SJCRH30 (cell line): Measurements from ENCODE around the gene PLCL1. TPM values are rescaled to one million over a fixed set of nuclear protein-coding genes. Genes with fewer than 3 reads are reported as not detected.
"Not testable (repeated sequence)": the region's sequence is repeated elsewhere in the genome, so short reads cannot be mapped to it uniquely, and the experiment has no call there.

Source experiments
- DNase-seq, 2 experiments: peaks; one replicate each; pipeline ENCODE4 v3.0.0-alpha.2; 2015 to 2020
- H3K27ac ChIP-seq: fragments of 250-450 bp; sonication (Bioruptor Pico); 2 replicates; pipeline ENCODE4 v1.5.1; 2020; ENCODE audit warnings: mild to moderate bottlenecking, moderate library complexity
- H3K27me3 ChIP-seq: fragments of 250-450 bp; sonication (Bioruptor Pico); 2 replicates; pipeline ENCODE4 v1.5.1; 2020; ENCODE audit warnings: mild to moderate bottlenecking, moderate library complexity
- H3K36me3 ChIP-seq: fragments of 250-450 bp; sonication (Bioruptor Pico); 2 replicates; pipeline ENCODE4 v1.5.1; 2020; ENCODE audit warnings: mild to moderate bottlenecking, moderate library complexity
- H3K4me1 ChIP-seq: fragments of 250-450 bp; sonication (Bioruptor Pico); 2 replicates; pipeline ENCODE4 v1.5.1; 2020; ENCODE audit warnings: mild to moderate bottlenecking, moderate library complexity
- H3K4me3 ChIP-seq: fragments of 250-450 bp; sonication (Bioruptor Pico); 2 replicates; pipeline ENCODE4 v1.5.1; 2020; ENCODE audit warnings: mild to moderate bottlenecking, moderate library complexity
- H3K9me3 ChIP-seq: fragments of 250-450 bp; sonication (Bioruptor Pico); replicated peaks from 2 replicates; pipeline ENCODE4 v1.5.1; 2020; ENCODE audit warnings: mild to moderate bottlenecking, moderate library complexity
- total RNA-seq: library from RNA; depleted of rRNA; stranded (reverse); fragments of >200 nt; shearing (Covaris generic); gene quantifications from 2 replicates; pipeline ENCODE4 v1.2.3, GENCODE V29; 2014; rRNA removed

PLCL1 gene
- total RNA-seq, 1 experiment from 2014 or later: not detected

DNA sequence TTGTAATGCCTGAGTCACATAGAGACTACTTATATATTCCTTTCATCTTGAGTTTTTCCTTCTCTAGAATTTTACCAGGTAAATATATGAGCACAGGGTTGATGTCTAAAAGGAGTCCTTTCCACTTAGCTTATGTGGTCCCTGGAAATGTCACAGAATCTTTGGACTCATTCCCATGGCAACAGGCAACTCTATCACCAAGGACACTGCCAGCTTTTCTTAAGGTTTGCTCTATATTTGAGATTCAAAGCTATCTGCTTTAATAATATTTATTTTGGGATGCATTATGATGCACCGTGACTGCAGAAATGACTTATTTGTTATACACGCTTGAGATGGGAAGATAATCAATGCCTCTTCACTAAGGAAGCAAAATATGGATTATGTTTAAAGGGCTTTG is 363.0 kb downstream of the PLCL1 start:
- no peak for DNase-seq
- Histone ChIP-seq H3K36me3 (no peaks in the 10 kb centered on the region), H3K27ac (no peak overlapping the region), H3K4me1 (no peaks in the 10 kb centered on the region), H3K27me3 (no peaks in the 10 kb centered on the region), H3K4me3 (no peak overlapping the region), H3K9me3 (no peaks in the 10 kb centered on the region)

DNA sequence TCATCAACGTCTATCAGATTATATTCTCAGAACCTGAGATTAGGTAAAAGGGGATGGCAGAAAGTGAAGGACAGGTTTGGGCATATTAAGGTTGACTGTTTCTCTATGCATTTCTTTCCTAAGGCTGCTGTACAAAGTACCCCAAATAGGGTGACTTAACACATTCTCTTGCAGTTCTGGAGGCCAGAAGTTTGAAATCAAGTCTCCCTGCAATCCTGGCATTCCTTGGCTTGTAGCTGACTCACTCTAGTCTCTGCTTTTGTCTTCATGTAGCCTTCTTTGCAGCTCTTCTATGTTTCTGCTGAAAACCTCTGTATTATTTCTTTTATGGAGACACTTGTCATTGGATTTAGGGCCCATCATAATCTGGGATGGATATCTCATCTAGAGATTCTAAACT is 364.3 kb downstream of the PLCL1 start:
- no peaks in the 10 kb centered on the region for H3K9me3 ChIP-seq
- no peaks in the 10 kb centered on the region for H3K36me3 ChIP-seq
- DNase-seq: no peak
- H3K4me3 ChIP-seq: no peak overlapping the region
- H3K27ac ChIP-seq: no peak overlapping the region
- H3K27me3 ChIP-seq: no peaks in the 10 kb centered on the region
- H3K4me1 ChIP-seq: no peaks in the 10 kb centered on the region

DNA sequence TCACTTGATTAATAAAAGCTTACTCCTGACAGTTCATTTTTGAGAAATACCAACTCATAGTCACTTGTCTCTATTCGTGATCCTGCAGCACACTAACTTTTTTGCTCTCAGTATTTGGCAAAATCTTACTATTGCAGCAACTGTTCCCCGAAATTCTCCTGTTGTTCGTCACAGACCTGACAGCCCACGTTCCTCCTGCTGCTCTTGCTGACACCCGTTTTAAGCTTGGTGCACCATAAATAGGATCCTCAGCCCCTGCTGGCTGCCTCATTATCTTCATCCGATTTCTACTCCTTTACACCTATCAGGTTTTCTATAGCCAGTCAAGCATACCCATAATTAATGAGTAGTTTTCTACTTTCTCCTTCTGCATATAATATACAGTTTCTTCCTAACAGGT is 368.8 kb downstream of the PLCL1 start:
- Histone ChIP-seq H3K9me3 (no peaks in the 10 kb centered on the region), H3K36me3 (no peaks in the 10 kb centered on the region), H3K27ac (no peak overlapping the region), H3K4me1 (no peaks in the 10 kb centered on the region), H3K27me3 (no peaks in the 10 kb centered on the region), H3K4me3 (no peak overlapping the region)
- DNase-seq: no peak

DNA sequence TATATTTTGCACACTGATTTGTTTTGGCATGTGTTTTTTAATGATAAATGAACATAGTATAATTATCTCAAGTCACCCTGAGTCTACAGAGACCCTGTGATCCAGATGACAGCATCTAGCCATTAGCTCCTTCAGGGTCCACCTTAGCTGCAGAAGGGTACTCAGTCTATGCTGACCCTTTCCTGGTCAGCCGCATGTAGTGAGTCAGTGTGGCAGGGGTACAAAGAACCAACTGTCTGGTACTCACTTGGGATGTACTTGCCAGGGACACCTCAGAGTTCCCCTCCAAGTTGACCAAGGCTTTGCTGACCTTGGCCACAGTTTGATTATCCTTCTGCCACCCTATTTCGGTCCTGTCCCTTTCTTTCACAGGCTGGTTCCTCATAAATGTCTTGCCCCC is 369.5 kb downstream of the PLCL1 start:
- no peaks in the 10 kb centered on the region for H3K9me3 ChIP-seq
- no peak overlapping the region for H3K27ac ChIP-seq
- no peak overlapping the region for H3K4me3 ChIP-seq
- DNase-seq: no peak
- H3K36me3 ChIP-seq: no peaks in the 10 kb centered on the region
- H3K4me1 ChIP-seq: no peaks in the 10 kb centered on the region
- no peaks in the 10 kb centered on the region for H3K27me3 ChIP-seq

DNA sequence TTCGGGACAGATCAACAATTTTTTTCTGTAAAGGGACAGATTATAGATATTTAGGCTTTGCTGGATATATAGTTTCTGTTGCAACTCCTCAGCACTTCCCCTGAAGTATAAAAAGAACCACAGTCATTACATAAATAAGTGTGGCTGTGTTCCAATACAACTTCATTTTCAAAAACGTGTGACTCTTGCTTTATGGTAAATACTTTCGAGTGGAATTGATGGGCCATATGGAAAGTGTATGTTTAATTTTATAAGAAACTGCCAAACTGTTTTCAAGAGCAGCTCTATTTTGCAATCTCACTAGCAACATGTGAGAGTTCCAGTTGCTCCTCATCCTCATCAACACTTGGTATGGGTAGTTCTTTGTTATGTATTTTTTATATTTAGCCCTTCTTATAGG is 370.9 kb downstream of the PLCL1 start:
- no peak for DNase-seq
- Histone ChIP-seq H3K4me3 (no peak overlapping the region), H3K27ac (no peak overlapping the region), H3K4me1 (no peaks in the 10 kb centered on the region), H3K27me3 (no peaks in the 10 kb centered on the region), H3K9me3 (no peaks in the 10 kb centered on the region), H3K36me3 (no peaks in the 10 kb centered on the region)

DNA sequence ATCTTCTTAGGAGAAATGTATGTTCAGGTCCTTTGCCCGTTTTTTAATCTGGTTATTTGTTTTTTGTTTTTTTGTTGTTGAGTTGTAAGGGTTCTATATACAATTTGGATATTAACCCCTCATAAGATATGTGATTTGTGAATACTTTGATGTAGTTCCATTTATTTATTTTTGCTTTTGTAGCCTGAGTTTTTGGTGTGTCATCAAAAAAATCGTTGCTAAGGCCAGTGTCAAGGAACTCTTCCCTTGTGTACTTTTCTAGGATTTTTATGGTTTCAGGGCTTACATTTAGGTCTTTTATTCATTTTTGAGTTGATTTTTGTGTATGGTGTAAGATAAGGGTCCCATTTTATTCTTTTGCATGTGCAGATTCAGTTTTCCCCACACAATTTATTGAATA is 372.6 kb downstream of the PLCL1 start:
- Histone ChIP-seq H3K27me3 (no peaks in the 10 kb centered on the region), H3K27ac (no peak overlapping the region), H3K36me3 (no peaks in the 10 kb centered on the region), H3K4me1 (no peaks in the 10 kb centered on the region), H3K4me3 (no peak overlapping the region), H3K9me3 (no peaks in the 10 kb centered on the region)
- DNase-seq: no peak

DNA sequence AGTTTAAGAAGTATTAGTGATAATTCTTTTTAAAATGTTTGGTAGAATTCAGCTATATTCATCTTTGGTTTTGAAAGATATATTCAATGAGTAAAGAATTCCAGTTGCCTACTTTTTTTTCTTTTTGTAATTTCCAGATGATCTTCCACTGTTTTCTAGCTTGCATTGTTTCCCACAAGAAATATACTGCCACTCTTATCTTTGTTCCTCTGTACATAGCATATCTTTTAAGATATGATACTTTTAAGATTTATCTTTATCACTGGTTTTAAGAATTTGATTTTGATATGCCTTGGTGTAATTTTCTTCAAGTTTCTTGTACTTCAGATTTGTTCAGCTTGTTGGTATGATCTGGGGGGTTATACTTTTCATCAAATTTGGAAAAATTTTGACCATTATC is 374.4 kb downstream of the PLCL1 start:
- H3K27me3 ChIP-seq: no peaks in the 10 kb centered on the region
- no peaks in the 10 kb centered on the region for H3K4me1 ChIP-seq
- H3K27ac ChIP-seq: no peak overlapping the region
- no peaks in the 10 kb centered on the region for H3K36me3 ChIP-seq
- H3K4me3 ChIP-seq: no peak overlapping the region
- no peaks in the 10 kb centered on the region for H3K9me3 ChIP-seq
- no peak for DNase-seq

DNA sequence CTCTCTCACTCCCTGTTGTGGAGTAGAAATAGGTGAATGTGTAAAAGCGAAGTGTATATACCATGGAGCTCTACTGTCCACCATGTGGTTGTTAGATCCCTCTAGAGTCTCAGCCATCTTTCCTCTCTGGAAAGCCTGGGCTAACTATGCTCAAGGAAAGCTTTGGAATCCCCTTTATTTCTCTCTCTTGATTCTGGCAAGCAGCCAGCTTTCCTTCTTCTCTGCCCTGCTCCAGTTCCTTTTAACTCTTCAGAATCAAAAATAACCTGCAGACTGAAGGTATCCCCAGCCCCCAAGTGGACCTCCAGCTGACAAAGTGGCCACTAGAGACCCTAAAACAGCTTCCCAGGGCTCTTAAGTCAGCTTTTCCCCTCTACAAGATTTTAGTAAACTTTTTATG is 381.9 kb downstream of the PLCL1 start:
- Histone ChIP-seq H3K4me1 (no peaks in the 10 kb centered on the region), H3K36me3 (no peaks in the 10 kb centered on the region), H3K4me3 (no peak overlapping the region), H3K27ac (no peak overlapping the region), H3K9me3 (no peaks in the 10 kb centered on the region), H3K27me3 (no peaks in the 10 kb centered on the region)
- no peak for DNase-seq

DNA sequence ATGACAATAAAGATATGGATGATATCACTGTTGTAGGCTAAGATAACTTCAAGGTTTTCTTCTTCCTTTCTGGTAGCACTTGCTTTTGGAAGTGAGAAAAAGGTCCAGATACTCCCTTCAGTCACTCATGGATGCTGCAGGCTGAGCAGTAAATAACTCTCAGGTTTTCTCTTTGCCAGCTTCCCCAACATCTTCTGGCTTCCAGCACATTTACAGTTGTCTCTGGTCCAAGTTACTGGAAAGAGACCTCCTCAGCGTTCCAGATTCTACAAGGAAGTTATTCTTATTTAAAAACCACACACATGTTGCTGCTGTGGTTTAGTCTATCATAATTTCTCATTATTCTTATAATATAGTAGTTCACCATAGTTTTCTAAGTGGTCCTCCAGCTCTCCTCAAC is 383.4 kb downstream of the PLCL1 start:
- Histone ChIP-seq H3K4me1 (no peaks in the 10 kb centered on the region), H3K9me3 (no peaks in the 10 kb centered on the region)

DNA sequence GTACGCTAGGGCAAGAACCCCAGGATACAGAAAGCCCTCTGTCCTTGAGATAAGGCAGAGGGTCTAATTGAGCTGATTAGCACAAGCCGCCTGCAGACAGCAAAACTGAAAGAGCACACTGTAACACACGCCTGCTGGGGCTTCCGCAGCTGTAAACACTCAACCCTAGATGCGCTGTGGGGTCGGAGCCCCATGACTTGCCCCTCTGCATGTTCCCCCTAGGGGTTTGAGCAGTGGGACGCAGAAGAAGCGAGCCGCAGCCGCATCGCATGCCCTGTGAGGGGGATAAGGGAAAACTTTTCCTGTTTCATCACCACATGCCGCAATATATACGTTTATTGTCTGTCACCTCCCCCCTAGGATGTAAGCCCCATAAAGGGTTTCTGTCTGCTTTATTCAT is 384.6 kb downstream of the PLCL1 start:
- H3K27me3 ChIP-seq: no peaks in the 10 kb centered on the region
- H3K4me3 ChIP-seq: no peak overlapping the region
- no peaks in the 10 kb centered on the region for H3K9me3 ChIP-seq
- H3K36me3 ChIP-seq: no peaks in the 10 kb centered on the region
- no peak overlapping the region for H3K27ac ChIP-seq
- H3K4me1 ChIP-seq: no peaks in the 10 kb centered on the region
- DNase-seq: no peak

More for the DNA sequence above, 383.4 kb downstream of the PLCL1 start:
- Histone ChIP-seq H3K4me3 (no peak overlapping the region), H3K27me3 (no peaks in the 10 kb centered on the region), H3K27ac (no peak overlapping the region), H3K36me3 (no peaks in the 10 kb centered on the region)
- no peak for DNase-seq

DNA sequence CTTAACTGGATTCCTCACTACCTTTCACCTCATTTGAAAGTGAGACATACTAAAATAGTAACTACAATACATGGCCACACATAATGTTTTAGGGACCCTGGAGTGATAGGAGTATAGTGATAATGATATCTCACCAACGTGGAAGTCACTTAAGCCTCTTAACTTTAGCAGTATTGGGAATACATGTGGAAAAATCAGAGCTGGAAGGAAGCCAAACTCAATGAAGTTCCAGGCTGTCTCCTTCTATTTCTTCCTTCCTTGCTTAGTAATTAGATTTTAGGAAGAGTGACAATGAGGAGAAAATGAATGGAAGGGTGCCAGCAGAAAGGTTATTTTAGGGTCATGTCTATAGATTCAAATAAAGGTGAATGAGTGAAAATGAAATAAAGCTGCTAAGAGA is 387.3 kb downstream of the PLCL1 start:
- Histone ChIP-seq H3K4me1 (no peaks in the 10 kb centered on the region), H3K27ac (no peak overlapping the region), H3K27me3 (no peaks in the 10 kb centered on the region), H3K36me3 (no peaks in the 10 kb centered on the region), H3K4me3 (no peak overlapping the region), H3K9me3 (no peaks in the 10 kb centered on the region)
- DNase-seq: no peak

DNA sequence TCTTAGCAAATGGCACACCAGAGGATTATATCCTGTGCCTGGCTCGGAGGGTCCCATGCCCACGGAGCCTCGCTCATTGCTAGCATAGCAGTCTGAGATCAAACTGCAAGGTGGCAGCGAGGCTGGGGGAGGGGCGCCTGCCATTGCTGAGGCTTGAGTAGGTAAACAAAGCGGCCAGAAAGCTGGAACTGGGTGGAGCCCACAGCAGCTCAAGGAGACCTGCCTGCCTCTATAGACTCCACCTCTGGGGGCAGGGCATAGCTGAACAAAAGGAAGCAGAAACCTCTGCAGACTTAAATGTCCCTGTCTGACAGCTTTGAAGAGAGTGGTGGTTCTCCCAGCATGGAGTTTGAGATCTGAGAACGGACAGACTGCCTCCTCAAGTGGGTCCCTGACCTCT is 392.2 kb downstream of the PLCL1 start:
- not testable (repeated sequence) for H3K4me1 ChIP-seq, DNase-seq, H3K27ac ChIP-seq

More for the DNA sequence above, 392.2 kb downstream of the PLCL1 start:
- H3K27me3 ChIP-seq, H3K36me3 ChIP-seq, H3K9me3 ChIP-seq, H3K4me3 ChIP-seq: not testable (repeated sequence)

Other genes with a start within 250 kb of the PLCL1 start
- gene RFTN2, start 129.0 kb upstream of the PLCL1 start, total RNA-seq: 0.02 TPM in 1 of 2 replicates, not detected in the other
- gene MARS2, start 99.2 kb upstream of the PLCL1 start, total RNA-seq: 13.6 TPM in 2 replicates
- gene BOLL, start 19.3 kb upstream of the PLCL1 start, total RNA-seq: 0.38 and 0.51 TPM in 2 replicates